Vagina (tissue), 2 donors: ENCODE results near the gene HYOU1. TPM values are rescaled to one million over a fixed set of nuclear protein-coding genes. Genes with fewer than 3 reads are reported as not detected.
"Not testable (repeated sequence)": the region's sequence is repeated elsewhere in the genome, so short reads cannot be mapped to it uniquely, and the experiment has no call there.

Source experiments
- DNase-seq, 2 donors: peaks; one replicate each; pipeline ENCODE4 v3.0.0-alpha.2; 2017; ENCODE audit errors: extremely low spot score in 2 of 2
- H3K27ac ChIP-seq: fragments of 200-600 bp; sonication (generic); one replicate; pipeline ENCODE4 v1.5.1; 2019
- H3K27me3 ChIP-seq: fragments of 200-600 bp; sonication (generic); one replicate; pipeline ENCODE4 v1.5.1; 2019
- H3K36me3 ChIP-seq, 2 donors: fragments of 200-600 bp; sonication (generic); one replicate each; pipeline ENCODE4 v1.5.1; 2017 to 2019
- H3K4me1 ChIP-seq: fragments of 200-600 bp; sonication (generic); one replicate; pipeline ENCODE4 v1.5.1; 2019
- H3K4me3 ChIP-seq, 2 donors: fragments of 200-600 bp; sonication (generic); 1 replicate in 1 of 2; 2 replicates in 1 of 2; pipeline ENCODE4 v1.5.1; 2016 to 2019
- H3K9me3 ChIP-seq: fragments of 200-600 bp; sonication (generic); one replicate; pipeline ENCODE4 v1.5.1; 2019
- CTCF ChIP-seq, 3 experiments: fragments of 450-650 bp in 2 of 3; fragments of 200-600 bp in 1 of 3; sonication (generic) in 1 of 3; IDR thresholded peaks; one replicate each; pipeline ENCODE4 v1.5.1; 2017 to 2019; ENCODE audit warnings: antibody characterized with exemption in 3 of 3, mild to moderate bottlenecking in 2 of 3, moderate library complexity in 2 of 3
- POLR2A ChIP-seq, 2 donors: fragments of 450-650 bp; IDR thresholded peaks; one replicate each; pipeline ENCODE4 v1.6.1; 2017; ENCODE audit warnings: antibody characterized with exemption in 2 of 2, mild to moderate bottlenecking in 2 of 2, moderate library complexity in 2 of 2
- POLR2AphosphoS5 ChIP-seq, 2 donors: sonication (generic); formaldehyde crosslinking; IDR thresholded peaks; one replicate each; pipeline ENCODE4 v1.9.0; 2017; ENCODE audit warnings: antibody characterized with exemption in 2 of 2, mild to moderate bottlenecking in 2 of 2, low read depth in 1 of 2; ENCODE audit not compliant: insufficient read depth in 1 of 2
- intact Hi-C: fragments of 100-400 bp; cut with DNase I; formaldehyde crosslinking; loops from one replicate; pipeline ENCODE4 v1.15.1; 2023
- total RNA-seq: library from RNA; depleted of rRNA; stranded (reverse); fragments of >200 nt; gene quantifications from one replicate; pipeline ENCODE4 v1.2.3, GENCODE V29; 2016

HYOU1 gene, protein sequence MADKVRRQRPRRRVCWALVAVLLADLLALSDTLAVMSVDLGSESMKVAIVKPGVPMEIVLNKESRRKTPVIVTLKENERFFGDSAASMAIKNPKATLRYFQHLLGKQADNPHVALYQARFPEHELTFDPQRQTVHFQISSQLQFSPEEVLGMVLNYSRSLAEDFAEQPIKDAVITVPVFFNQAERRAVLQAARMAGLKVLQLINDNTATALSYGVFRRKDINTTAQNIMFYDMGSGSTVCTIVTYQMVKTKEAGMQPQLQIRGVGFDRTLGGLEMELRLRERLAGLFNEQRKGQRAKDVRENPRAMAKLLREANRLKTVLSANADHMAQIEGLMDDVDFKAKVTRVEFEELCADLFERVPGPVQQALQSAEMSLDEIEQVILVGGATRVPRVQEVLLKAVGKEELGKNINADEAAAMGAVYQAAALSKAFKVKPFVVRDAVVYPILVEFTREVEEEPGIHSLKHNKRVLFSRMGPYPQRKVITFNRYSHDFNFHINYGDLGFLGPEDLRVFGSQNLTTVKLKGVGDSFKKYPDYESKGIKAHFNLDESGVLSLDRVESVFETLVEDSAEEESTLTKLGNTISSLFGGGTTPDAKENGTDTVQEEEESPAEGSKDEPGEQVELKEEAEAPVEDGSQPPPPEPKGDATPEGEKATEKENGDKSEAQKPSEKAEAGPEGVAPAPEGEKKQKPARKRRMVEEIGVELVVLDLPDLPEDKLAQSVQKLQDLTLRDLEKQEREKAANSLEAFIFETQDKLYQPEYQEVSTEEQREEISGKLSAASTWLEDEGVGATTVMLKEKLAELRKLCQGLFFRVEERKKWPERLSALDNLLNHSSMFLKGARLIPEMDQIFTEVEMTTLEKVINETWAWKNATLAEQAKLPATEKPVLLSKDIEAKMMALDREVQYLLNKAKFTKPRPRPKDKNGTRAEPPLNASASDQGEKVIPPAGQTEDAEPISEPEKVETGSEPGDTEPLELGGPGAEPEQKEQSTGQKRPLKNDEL
- total RNA-seq = 49.6 TPM

GRCh38 chr11:119057000-119057769 is at the start of gene HYOU1:
Gene HYOU1 (minus strand): TSS chr11:119057205. CDS start chr11:119056160, 1,045 bp downstream.
- peaks cover 0 to 30% of the 10 kb centered on the region in 2 donors for H3K36me3 ChIP-seq
- H3K27me3 ChIP-seq = no peaks in the 10 kb centered on the region
- H3K9me3 ChIP-seq = no peaks in the 10 kb centered on the region
- intact Hi-C loops = no loop called here
- H3K4me3 ChIP-seq = peak within 1 kb of the TSS; percentile 83 to 88
- H3K27ac ChIP-seq = peak within 1 kb of the TSS; percentile 72
- peaks cover 28% of the 10 kb centered on the region for H3K4me1 ChIP-seq
- peak in 1 of 2 donors; percentile 97 for DNase-seq
- TF ChIP-seq CTCF (IDR thresholded peaks at IDR 0.05) = no peak
- TF ChIP-seq POLR2AphosphoS5 (IDR thresholded peaks at IDR 0.05; ENCODE audit: insufficient read depth in 1 of 2, low read depth in 1 of 2) = peak; percentile 65 to 81
- TF ChIP-seq POLR2A (IDR thresholded peaks at IDR 0.05) = peak in 1 of 2 donors; percentile 79

GRCh38 chr11:119103793-119104192 is 46.8 kb upstream of the HYOU1 start:
- H3K9me3 ChIP-seq = no peaks in the 10 kb centered on the region
- H3K4me1 ChIP-seq = peaks cover 52% of the 10 kb centered on the region
- TF ChIP-seq CTCF (IDR thresholded peaks at IDR 0.05) (no peak), POLR2AphosphoS5 (IDR thresholded peaks at IDR 0.05; ENCODE audit: insufficient read depth in 1 of 2, low read depth in 1 of 2) (no peak), POLR2A (IDR thresholded peaks at IDR 0.05) (no peak)
- no peak for DNase-seq
- no peaks in the 10 kb centered on the region for H3K27me3 ChIP-seq
- intact Hi-C loops = loop anchor here (10.0 kb wide), 1 partner anchor 231 kb away; the partner anchor contains the start of gene RNF26
- H3K27ac ChIP-seq = peak overlapping the region; percentile 86
- H3K4me3 ChIP-seq = no peak overlapping the region
- H3K36me3 ChIP-seq = no peaks in the 10 kb centered on the region

DNA sequence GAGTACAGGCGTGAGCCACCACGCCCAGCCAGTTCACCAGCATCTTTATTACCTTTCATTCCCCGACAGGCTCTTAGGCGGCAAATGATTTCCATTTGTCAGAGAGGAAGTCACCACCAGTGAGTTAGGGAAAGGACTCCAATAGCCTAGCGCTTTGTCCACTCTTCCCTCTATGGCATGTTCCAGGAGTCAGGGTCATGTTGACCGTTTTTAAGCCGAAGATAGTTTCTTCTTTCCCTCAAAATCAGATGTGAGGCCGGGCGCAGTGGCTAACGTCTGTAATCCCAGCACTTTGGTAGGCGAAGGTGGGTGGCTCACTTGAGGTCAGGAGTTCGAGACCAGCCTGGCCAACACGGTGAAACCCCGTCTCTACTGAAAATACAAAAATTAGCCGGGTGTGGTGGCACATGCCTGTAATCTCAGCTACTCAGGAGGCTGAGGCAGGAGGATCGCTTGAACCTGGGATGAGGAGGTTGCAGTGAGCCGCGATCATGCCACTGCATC is 46.2 kb upstream of the HYOU1 start:
- not testable (repeated sequence) for DNase-seq, H3K9me3 ChIP-seq, H3K27me3 ChIP-seq, H3K36me3 ChIP-seq
- intact Hi-C loops = loop anchor here (10.0 kb wide), 1 partner anchor 232 kb away; the partner anchor contains the start of gene RNF26
- H3K27ac ChIP-seq = peak overlapping the region; percentile 86
- H3K4me3 ChIP-seq = peak overlapping the region; percentile 71 to 96
- H3K4me1 ChIP-seq = peaks cover 47% of the 10 kb centered on the region

DNA sequence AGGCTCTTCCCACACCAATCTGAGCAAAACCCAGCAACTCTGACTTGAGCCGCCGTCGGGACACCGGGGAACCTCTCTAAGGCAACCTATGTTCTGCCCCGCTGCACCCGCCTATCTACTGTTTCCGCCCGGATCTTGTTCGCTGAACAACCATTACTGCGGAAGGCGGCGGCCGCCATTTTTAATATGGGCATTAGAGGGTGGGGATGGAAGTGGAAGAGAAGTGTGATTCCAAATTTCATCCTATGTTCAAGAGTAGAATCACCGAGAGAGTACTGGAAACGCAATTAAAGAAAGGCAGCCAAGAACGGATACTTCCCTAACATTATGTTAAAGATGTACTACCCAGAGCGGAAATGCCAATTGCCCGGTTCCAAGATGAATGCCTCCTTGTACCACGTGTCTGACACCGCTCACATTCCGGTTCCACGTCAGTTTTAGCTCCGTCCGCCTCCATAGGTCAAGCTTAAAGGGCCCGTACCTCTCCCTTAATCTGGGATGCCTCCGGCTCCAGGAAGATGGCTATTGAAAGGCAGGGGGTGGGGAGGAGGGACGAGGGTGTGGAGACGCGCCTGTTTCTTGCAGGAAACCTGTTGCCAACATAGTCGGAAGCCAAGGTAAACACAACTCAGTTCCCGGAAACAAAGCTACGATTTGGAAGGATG is 44.9 kb upstream of the HYOU1 start, which contains the start of gene DPAGT1:
Gene DPAGT1 (minus strand): TSS at position 95 of the 665 bp plus-strand sequence. CDS start 198 bp downstream, outside the sequence.
- Histone ChIP-seq H3K9me3 (no peaks in the 10 kb centered on the region), H3K27ac (peak within 1 kb of the TSS; percentile 86), H3K27me3 (no peaks in the 10 kb centered on the region), H3K36me3 (peaks cover 0 to 16% of the 10 kb centered on the region in 2 donors), H3K4me1 (peaks cover 43% of the 10 kb centered on the region), H3K4me3 (peak within 1 kb of the TSS; percentile 71 to 96)
- intact Hi-C loops = loop anchor here (10.0 kb wide), 1 partner anchor 233 kb away; the partner anchor contains the start of gene RNF26
- TF ChIP-seq CTCF (IDR thresholded peaks at IDR 0.05) (peak in 2 of 3 experiments; percentile 13 to 33), POLR2AphosphoS5 (IDR thresholded peaks at IDR 0.05; ENCODE audit: insufficient read depth in 1 of 2, low read depth in 1 of 2) (peak; percentile 66 to 96), POLR2A (IDR thresholded peaks at IDR 0.05) (peak in 1 of 2 donors; percentile 9)
- DNase-seq = peak in 1 of 2 donors; percentile 98
